Adrenal gland (tissue), 5 donors: ENCODE results near the gene UVRAG.

Experiments
- POLR2A ChIP-seq, 2 donors: fragments of 450-650 bp; IDR thresholded peaks; one replicate each; pipeline ENCODE4 v1.6.1; 2017; ENCODE audit warnings: antibody characterized with exemption in 2 of 2, mild to moderate bottlenecking in 2 of 2, moderate library complexity in 1 of 2
- TF ChIP-seq, protein P1 (sequence below), 6 experiments: fragments of 450-650 bp in 4 of 6; fragments of 200-600 bp in 2 of 6; sonication (generic) in 1 of 6; IDR thresholded peaks; 1 replicate in 5 of 6; 2 replicates in 1 of 6; pipeline versions ENCODE4 v1.5.1 to v1.8.0; 2016 to 2021; ENCODE audit warnings: antibody characterized with exemption in 6 of 6, mild to moderate bottlenecking in 2 of 6, moderate library complexity in 1 of 6
- donor health status: DM: no; HTN: no; CAD: no.

DNA sequence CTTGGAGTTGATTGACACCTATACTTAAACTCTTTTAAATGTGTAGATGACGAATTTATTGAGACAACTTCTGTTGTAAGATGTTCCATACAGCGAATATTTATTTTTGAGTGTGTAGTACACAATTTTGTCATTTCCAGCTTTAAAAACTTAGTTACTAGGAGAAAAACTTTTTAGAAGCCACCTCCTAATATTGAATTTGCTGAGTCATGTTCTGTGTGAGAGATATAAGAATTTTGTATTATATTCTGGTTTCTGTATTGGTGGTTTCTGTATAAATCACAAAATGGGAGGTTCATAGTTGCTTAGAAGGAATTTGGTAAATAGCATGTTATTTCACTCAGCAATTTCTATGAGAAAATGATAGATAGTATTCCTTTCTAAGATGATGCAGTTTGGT is 220.0 kb downstream of the UVRAG start:
- TF ChIP-seq, protein P1, sequence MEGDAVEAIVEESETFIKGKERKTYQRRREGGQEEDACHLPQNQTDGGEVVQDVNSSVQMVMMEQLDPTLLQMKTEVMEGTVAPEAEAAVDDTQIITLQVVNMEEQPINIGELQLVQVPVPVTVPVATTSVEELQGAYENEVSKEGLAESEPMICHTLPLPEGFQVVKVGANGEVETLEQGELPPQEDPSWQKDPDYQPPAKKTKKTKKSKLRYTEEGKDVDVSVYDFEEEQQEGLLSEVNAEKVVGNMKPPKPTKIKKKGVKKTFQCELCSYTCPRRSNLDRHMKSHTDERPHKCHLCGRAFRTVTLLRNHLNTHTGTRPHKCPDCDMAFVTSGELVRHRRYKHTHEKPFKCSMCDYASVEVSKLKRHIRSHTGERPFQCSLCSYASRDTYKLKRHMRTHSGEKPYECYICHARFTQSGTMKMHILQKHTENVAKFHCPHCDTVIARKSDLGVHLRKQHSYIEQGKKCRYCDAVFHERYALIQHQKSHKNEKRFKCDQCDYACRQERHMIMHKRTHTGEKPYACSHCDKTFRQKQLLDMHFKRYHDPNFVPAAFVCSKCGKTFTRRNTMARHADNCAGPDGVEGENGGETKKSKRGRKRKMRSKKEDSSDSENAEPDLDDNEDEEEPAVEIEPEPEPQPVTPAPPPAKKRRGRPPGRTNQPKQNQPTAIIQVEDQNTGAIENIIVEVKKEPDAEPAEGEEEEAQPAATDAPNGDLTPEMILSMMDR (IDR thresholded peaks at IDR 0.05): no peak
- no peak for TF ChIP-seq POLR2A (IDR thresholded peaks at IDR 0.05)
